Measurements from ENCODE around the gene ZNF248. TPM values are rescaled to one million over a fixed set of nuclear protein-coding genes. Genes with fewer than 3 reads are reported as not detected.

The ZNF248 gene
- total RNA-seq, 1 donor from 2014 or later: not detected

DNA sequence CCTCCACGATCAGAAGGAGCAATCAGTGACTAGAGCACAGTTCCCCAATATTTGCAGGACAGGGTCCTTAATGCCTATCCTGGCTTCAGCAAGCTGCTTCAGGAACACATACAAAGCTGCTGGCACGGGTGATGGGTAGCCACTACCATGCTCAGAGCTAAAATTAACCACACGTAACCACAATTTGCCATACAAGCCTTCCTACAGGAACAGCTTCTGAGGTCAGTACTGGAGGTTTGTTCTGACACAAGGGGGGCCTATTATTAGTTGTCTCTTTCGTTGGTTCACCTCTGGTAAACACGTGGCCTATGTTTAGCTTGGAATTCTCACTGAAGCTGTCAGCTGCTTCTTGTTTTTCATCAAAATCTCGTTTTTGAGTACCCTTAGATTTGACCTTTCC is 41.1 kb downstream of the ZNF248 start:
- no peaks in the 10 kb centered on the region for H3K4me1 ChIP-seq
- Mint-ChIP-seq H3K9me3 (peaks cover 61% of the 10 kb centered on the region), H3K4me1 (no peaks in the 10 kb centered on the region), H3K4me3 (no peak overlapping the region), H3K27ac (no peak overlapping the region), H3K36me3 (peaks cover 2% of the 10 kb centered on the region), H3K27me3 (ENCODE audit: insufficient read depth, low read depth) (no peaks in the 10 kb centered on the region)
- H3K36me3 ChIP-seq: no peaks in the 10 kb centered on the region
- H4K20me1 ChIP-seq (ENCODE audit: low read depth): no peaks in the 10 kb centered on the region
- no peak overlapping the region for H3K4me3 ChIP-seq
- peaks cover 12% of the 10 kb centered on the region for H3K9me3 ChIP-seq (ENCODE audit: low read depth)
- H3K9ac ChIP-seq: no peak overlapping the region
- H3K4me2 ChIP-seq: no peak overlapping the region
- no peak overlapping the region for H2AFZ ChIP-seq (replicated peaks)
- DNase-seq (ENCODE audit: low spot score): no peak
- no peaks in the 10 kb centered on the region for H3K79me2 ChIP-seq (ENCODE audit: low read depth)
- no peaks in the 10 kb centered on the region for H3F3A ChIP-seq (ENCODE audit: low read depth)
- no peak overlapping the region for H3K27ac ChIP-seq
- no peaks in the 10 kb centered on the region for H3K27me3 ChIP-seq
- TF ChIP-seq EZH2 (IDR thresholded peaks at IDR 0.05) (no peak), EZH2phosphoT487 (IDR thresholded peaks at IDR 0.05) (no peak)
- TF ChIP-seq, protein P1, sequence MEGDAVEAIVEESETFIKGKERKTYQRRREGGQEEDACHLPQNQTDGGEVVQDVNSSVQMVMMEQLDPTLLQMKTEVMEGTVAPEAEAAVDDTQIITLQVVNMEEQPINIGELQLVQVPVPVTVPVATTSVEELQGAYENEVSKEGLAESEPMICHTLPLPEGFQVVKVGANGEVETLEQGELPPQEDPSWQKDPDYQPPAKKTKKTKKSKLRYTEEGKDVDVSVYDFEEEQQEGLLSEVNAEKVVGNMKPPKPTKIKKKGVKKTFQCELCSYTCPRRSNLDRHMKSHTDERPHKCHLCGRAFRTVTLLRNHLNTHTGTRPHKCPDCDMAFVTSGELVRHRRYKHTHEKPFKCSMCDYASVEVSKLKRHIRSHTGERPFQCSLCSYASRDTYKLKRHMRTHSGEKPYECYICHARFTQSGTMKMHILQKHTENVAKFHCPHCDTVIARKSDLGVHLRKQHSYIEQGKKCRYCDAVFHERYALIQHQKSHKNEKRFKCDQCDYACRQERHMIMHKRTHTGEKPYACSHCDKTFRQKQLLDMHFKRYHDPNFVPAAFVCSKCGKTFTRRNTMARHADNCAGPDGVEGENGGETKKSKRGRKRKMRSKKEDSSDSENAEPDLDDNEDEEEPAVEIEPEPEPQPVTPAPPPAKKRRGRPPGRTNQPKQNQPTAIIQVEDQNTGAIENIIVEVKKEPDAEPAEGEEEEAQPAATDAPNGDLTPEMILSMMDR (IDR thresholded peaks at IDR 0.05): no peak

DNA sequence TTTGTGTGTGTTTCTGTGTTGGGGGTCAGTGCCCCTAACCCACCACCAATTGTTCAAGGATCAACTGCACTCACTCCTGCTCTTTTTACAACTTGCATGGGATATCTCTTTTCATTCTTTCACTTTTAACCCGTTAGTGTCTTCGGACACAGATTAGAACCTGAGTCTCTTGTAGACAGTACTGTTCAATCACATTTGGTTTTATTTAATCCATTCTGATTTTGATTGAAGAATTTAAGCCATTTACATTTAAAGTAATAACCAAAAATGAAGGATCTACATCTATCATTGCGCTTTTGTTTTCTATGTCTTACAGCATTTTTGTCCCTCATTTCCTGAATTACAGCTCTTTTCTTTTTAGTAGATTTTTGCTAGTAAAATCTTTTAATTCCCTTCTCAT is 43.6 kb downstream of the ZNF248 start:
- Histone ChIP-seq H3K4me3 (no peak overlapping the region), H3K9me3 (ENCODE audit: low read depth) (peaks cover 23% of the 10 kb centered on the region), H3K4me1 (no peaks in the 10 kb centered on the region), H3K79me2 (ENCODE audit: low read depth) (no peaks in the 10 kb centered on the region), H3K4me2 (no peak overlapping the region), H3K27me3 (no peaks in the 10 kb centered on the region), H3K27ac (no peak overlapping the region), H3K36me3 (no peaks in the 10 kb centered on the region), H3K9ac (no peak overlapping the region), H2AFZ (replicated peaks) (no peak overlapping the region), H4K20me1 (ENCODE audit: low read depth) (no peaks in the 10 kb centered on the region), H3F3A (ENCODE audit: low read depth) (no peaks in the 10 kb centered on the region)
- no peak for DNase-seq (ENCODE audit: low spot score)
- no peak for TF ChIP-seq EZH2phosphoT487 (IDR thresholded peaks at IDR 0.05)
- no peak for TF ChIP-seq EZH2 (IDR thresholded peaks at IDR 0.05)
- TF ChIP-seq, protein P1 (IDR thresholded peaks at IDR 0.05): no peak
- H3K27ac Mint-ChIP-seq: no peak overlapping the region
- no peaks in the 10 kb centered on the region for H3K4me1 Mint-ChIP-seq
- H3K4me3 Mint-ChIP-seq: no peak overlapping the region
- peaks cover 2% of the 10 kb centered on the region for H3K36me3 Mint-ChIP-seq
- H3K9me3 Mint-ChIP-seq: peaks cover 43% of the 10 kb centered on the region
- H3K27me3 Mint-ChIP-seq (ENCODE audit: insufficient read depth, low read depth): no peaks in the 10 kb centered on the region

DNA sequence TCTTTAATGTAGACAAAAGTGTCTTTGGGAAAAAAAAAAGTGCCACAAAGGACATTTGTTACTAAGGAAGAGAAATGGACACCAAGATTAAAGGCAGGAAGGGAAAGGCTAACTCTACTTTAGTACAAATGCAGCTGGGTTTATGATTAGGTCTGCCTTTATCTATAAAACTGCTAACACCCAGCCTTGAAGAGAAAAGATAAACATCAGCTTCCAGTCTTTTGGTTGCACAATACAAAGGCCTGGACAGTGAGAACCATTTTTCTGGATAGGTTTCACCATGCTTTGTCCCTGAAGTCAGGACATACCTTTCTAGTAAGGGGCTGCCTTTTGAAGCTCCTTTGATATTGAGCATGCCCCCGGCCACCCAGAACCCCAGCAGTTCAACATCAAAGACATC is 45.1 kb downstream of the ZNF248 start:
- H3K36me3 ChIP-seq: no peaks in the 10 kb centered on the region
- no peak overlapping the region for H3K4me3 Mint-ChIP-seq
- H4K20me1 ChIP-seq (ENCODE audit: low read depth): no peaks in the 10 kb centered on the region
- no peak for DNase-seq (ENCODE audit: low spot score)
- H3K27ac Mint-ChIP-seq: no peak overlapping the region
- no peaks in the 10 kb centered on the region for H3F3A ChIP-seq (ENCODE audit: low read depth)
- H3K9ac ChIP-seq: no peak overlapping the region
- peaks cover 40% of the 10 kb centered on the region for H3K9me3 Mint-ChIP-seq
- no peak for TF ChIP-seq EZH2phosphoT487 (IDR thresholded peaks at IDR 0.05)
- H3K27me3 Mint-ChIP-seq (ENCODE audit: insufficient read depth, low read depth): no peaks in the 10 kb centered on the region
- peaks cover 33% of the 10 kb centered on the region for H3K9me3 ChIP-seq (ENCODE audit: low read depth)
- peaks cover 2% of the 10 kb centered on the region for H3K36me3 Mint-ChIP-seq
- H3K27me3 ChIP-seq: no peaks in the 10 kb centered on the region
- no peak overlapping the region for H2AFZ ChIP-seq (replicated peaks)
- no peaks in the 10 kb centered on the region for H3K4me1 ChIP-seq
- no peaks in the 10 kb centered on the region for H3K4me1 Mint-ChIP-seq
- no peak overlapping the region for H3K4me3 ChIP-seq
- no peak overlapping the region for H3K4me2 ChIP-seq
- no peaks in the 10 kb centered on the region for H3K79me2 ChIP-seq (ENCODE audit: low read depth)
- H3K27ac ChIP-seq: no peak overlapping the region

- H3K4me1 Mint-ChIP-seq: no peaks in the 10 kb centered on the region
Observed at GRCh38 chr10:37803269-37803668, 54.1 kb downstream of the ZNF248 start.

More at GRCh38 chr10:37803269-37803668, 54.1 kb downstream of the ZNF248 start:
- Histone ChIP-seq H3K9ac (no peak overlapping the region), H3K9me3 (ENCODE audit: low read depth) (peaks cover 45% of the 10 kb centered on the region), H3F3A (ENCODE audit: low read depth) (no peaks in the 10 kb centered on the region), H3K79me2 (ENCODE audit: low read depth) (no peaks in the 10 kb centered on the region), H3K36me3 (no peaks in the 10 kb centered on the region), H3K27ac (no peak overlapping the region), H3K4me1 (no peaks in the 10 kb centered on the region), H3K4me2 (no peak overlapping the region), H3K27me3 (no peaks in the 10 kb centered on the region), H3K4me3 (no peak overlapping the region), H4K20me1 (ENCODE audit: low read depth) (no peaks in the 10 kb centered on the region), H2AFZ (replicated peaks) (no peak overlapping the region)
- TF ChIP-seq EZH2phosphoT487 (IDR thresholded peaks at IDR 0.05): no peak
- no peak for TF ChIP-seq EZH2 (IDR thresholded peaks at IDR 0.05)
- peaks cover 3% of the 10 kb centered on the region for H3K9me3 Mint-ChIP-seq
- no peak for DNase-seq (ENCODE audit: low spot score)
- H3K27ac Mint-ChIP-seq: no peak overlapping the region
- H3K4me3 Mint-ChIP-seq: no peak overlapping the region
- H3K36me3 Mint-ChIP-seq: no peaks in the 10 kb centered on the region
- H3K27me3 Mint-ChIP-seq (ENCODE audit: insufficient read depth, low read depth): peaks cover 3% of the 10 kb centered on the region

Measured in neural progenitor cell (in vitro differentiated cells).